SU-DHL-6 (cell line): Measurements from ENCODE around the gene SMCHD1.

Experiments used
- H2AFZ ChIP-seq: fragments of 200-600 bp; sonication (generic); 2 replicates; pipeline ENCODE4 v1.6.1; 2014; ENCODE audit warnings: low read depth, mild to moderate bottlenecking, moderate library complexity, mixed read lengths, antibody characterized with exemption, low read length; ENCODE audit not compliant: severe bottlenecking
- H3F3A ChIP-seq: fragments of 200-600 bp; shearing (Covaris generic); 2 replicates; pipeline ENCODE4 v1.6.0; 2016; ENCODE audit warnings: antibody characterized with exemption, mild to moderate bottlenecking; ENCODE audit not compliant: insufficient read depth
- H3K27ac ChIP-seq: fragments of 200-600 bp; sonication (generic); 2 replicates; pipeline ENCODE4 v1.5.1; 2016; ENCODE audit warnings: low read depth, mild to moderate bottlenecking, low read length, moderate library complexity, mixed read lengths
- H3K27me3 ChIP-seq: fragments of 200-600 bp; sonication (generic), shearing (Covaris generic); 2 replicates; pipeline ENCODE4 v1.6.0; 2014; ENCODE audit warnings: mild to moderate bottlenecking, low read length
- H3K36me3 ChIP-seq: fragments of 200-600 bp; sonication (generic); 2 replicates; pipeline ENCODE4 v1.6.1; 2014; ENCODE audit warnings: mild to moderate bottlenecking, low read length, mixed read lengths
- H3K4me2 ChIP-seq: fragments of 300-600, 200-600 bp; shearing (Covaris generic), sonication (generic); 2 replicates; pipeline ENCODE4 v1.6.0; 2014; ENCODE audit warnings: low read length, low read depth, mild to moderate bottlenecking; ENCODE audit not compliant: poor library complexity, severe bottlenecking
- H3K4me3 ChIP-seq: fragments of 200-600 bp; sonication (generic); 2 replicates; pipeline ENCODE4 v1.5.1; 2014; ENCODE audit warnings: antibody characterized with exemption, low read length, mild to moderate bottlenecking, mixed read lengths; ENCODE audit not compliant: insufficient read depth, poor library complexity, severe bottlenecking
- H3K79me2 ChIP-seq: fragments of 200-600 bp; sonication (generic); 2 replicates; pipeline ENCODE4 v1.6.1; 2014; ENCODE audit warnings: mild to moderate bottlenecking, low read length, moderate library complexity; ENCODE audit not compliant: insufficient read depth
- H3K9ac ChIP-seq: fragments of 200-600 bp; sonication (generic); 2 replicates; pipeline ENCODE4 v1.7.0; 2014; ENCODE audit warnings: mild to moderate bottlenecking, low read length
- H3K9me2 ChIP-seq: fragments of 200-600 bp; sonication (generic); replicated peaks from 2 replicates; pipeline ENCODE4 v1.6.1; 2014; ENCODE audit warnings: low read length; ENCODE audit not compliant: insufficient read depth
- H3K9me3 ChIP-seq: fragments of 200-600 bp; sonication (generic); 2 replicates; pipeline ENCODE4 v1.6.1; 2014; ENCODE audit warnings: low read length, mixed read lengths; ENCODE audit not compliant: insufficient read depth
- H4K20me1 ChIP-seq: fragments of 200-600 bp; sonication (generic); 2 replicates; pipeline ENCODE4 v1.6.1; 2014; ENCODE audit warnings: low read depth, mild to moderate bottlenecking, antibody characterized with exemption, low read length, moderate library complexity, mixed read lengths
- EZH2phosphoT487 ChIP-seq: fragments of 200-600 bp; sonication (generic), shearing (Covaris generic); conservative IDR thresholded peaks from 2 replicates; pipeline ENCODE4 v1.6.1; 2018; ENCODE audit warnings: mild to moderate bottlenecking, antibody characterized with exemption, low read length, moderate library complexity, mixed read lengths
- TF ChIP-seq, protein P1 (sequence below): fragments of 200-600 bp; sonication (generic); IDR thresholded peaks from one replicate; pipeline ENCODE4 v1.5.1; 2017; ENCODE audit warnings: antibody characterized with exemption, mild to moderate bottlenecking, low read length, moderate library complexity; ENCODE audit not compliant: insufficient read depth, poor library complexity, severe bottlenecking

SMCHD1 gene

GRCh38 chr18:2823966-2824365 is 168.4 kb downstream of the SMCHD1 start:
- no peaks in the 10 kb centered on the region for H3K27me3 ChIP-seq
- TF ChIP-seq, protein P1, sequence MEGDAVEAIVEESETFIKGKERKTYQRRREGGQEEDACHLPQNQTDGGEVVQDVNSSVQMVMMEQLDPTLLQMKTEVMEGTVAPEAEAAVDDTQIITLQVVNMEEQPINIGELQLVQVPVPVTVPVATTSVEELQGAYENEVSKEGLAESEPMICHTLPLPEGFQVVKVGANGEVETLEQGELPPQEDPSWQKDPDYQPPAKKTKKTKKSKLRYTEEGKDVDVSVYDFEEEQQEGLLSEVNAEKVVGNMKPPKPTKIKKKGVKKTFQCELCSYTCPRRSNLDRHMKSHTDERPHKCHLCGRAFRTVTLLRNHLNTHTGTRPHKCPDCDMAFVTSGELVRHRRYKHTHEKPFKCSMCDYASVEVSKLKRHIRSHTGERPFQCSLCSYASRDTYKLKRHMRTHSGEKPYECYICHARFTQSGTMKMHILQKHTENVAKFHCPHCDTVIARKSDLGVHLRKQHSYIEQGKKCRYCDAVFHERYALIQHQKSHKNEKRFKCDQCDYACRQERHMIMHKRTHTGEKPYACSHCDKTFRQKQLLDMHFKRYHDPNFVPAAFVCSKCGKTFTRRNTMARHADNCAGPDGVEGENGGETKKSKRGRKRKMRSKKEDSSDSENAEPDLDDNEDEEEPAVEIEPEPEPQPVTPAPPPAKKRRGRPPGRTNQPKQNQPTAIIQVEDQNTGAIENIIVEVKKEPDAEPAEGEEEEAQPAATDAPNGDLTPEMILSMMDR: no peak
- TF ChIP-seq EZH2phosphoT487: no peak

DNA sequence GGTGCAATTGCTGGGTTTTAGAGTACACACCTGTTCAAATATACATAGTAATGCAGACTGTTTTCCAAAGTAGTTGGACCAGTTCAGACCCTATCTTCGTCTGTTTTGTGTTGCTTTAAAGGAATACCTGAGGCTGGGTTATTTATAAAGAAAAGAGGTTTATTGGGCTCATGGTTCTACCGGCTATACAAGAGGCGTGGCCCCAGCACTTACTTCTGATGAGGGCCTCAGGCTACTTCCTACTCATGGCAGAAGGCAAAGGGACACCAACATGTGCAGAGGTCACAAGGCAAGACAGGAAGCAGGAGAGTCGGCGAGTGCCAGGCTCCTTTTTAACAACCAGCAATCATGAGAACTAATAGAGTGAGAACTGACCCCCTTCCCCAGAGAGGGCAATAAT is 169.3 kb downstream of the SMCHD1 start:
- Histone ChIP-seq H3K9ac (no peak overlapping the region), H3K4me2 (no peak overlapping the region), H3F3A (no peaks in the 10 kb centered on the region), H3K36me3 (no peaks in the 10 kb centered on the region), H3K9me2 (no peaks in the 10 kb centered on the region), H3K9me3 (no peaks in the 10 kb centered on the region), H3K27ac (no peak overlapping the region), H3K4me3 (no peak overlapping the region), H3K27me3 (no peaks in the 10 kb centered on the region), H4K20me1 (no peaks in the 10 kb centered on the region), H3K79me2 (no peaks in the 10 kb centered on the region), H2AFZ (no peak overlapping the region)
- no peak for TF ChIP-seq EZH2phosphoT487
- TF ChIP-seq, protein P1: no peak

More at GRCh38 chr18:2823966-2824365, 168.4 kb downstream of the SMCHD1 start:
- Histone ChIP-seq H3K9me3 (no peaks in the 10 kb centered on the region), H3K27ac (no peak overlapping the region), H3K9ac (no peak overlapping the region), H3K36me3 (no peaks in the 10 kb centered on the region), H2AFZ (no peak overlapping the region), H3K4me3 (no peak overlapping the region), H3K9me2 (no peaks in the 10 kb centered on the region), H3K4me2 (no peak overlapping the region), H4K20me1 (no peaks in the 10 kb centered on the region), H3F3A (no peaks in the 10 kb centered on the region), H3K79me2 (no peaks in the 10 kb centered on the region)

DNA sequence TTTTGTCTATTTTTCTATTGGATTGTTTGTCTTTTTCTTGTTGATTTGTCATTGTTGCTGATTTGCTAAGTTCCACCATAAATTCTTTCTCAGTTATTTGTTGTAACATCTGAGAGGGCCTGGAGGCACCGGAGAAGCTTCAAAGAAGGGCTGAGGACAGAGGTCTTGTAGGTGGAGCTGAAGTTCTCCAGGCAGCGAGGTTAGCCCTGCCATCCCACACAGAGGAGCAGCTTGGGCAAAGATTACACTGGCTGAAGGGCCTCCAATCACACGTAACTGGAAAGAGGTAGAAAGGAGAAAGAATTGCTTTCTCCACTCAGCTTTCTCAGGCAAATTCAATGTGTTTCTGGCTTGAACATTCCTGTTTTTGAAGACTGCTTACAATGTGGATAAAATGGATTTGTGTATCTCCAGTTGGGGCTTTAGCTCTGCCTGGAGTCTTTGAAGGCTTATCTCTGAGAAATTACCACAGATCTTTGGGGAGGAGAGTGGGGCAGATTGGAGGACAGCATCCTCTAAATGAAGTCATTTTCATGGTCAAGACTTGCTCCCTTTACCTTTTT is 170.2 kb downstream of the SMCHD1 start:
- no peaks in the 10 kb centered on the region for H3F3A ChIP-seq
- H3K4me2 ChIP-seq: no peak overlapping the region
- no peak overlapping the region for H3K4me3 ChIP-seq
- H3K27ac ChIP-seq: no peak overlapping the region
- no peaks in the 10 kb centered on the region for H3K9me3 ChIP-seq
- no peaks in the 10 kb centered on the region for H3K79me2 ChIP-seq
- TF ChIP-seq, protein P1: no peak
- no peak for TF ChIP-seq EZH2phosphoT487
- no peaks in the 10 kb centered on the region for H3K9me2 ChIP-seq
- no peak overlapping the region for H2AFZ ChIP-seq
- H3K9ac ChIP-seq: no peak overlapping the region
- H4K20me1 ChIP-seq: no peaks in the 10 kb centered on the region
- H3K36me3 ChIP-seq: no peaks in the 10 kb centered on the region
- no peaks in the 10 kb centered on the region for H3K27me3 ChIP-seq
